Placental epithelial cell (primary cell): Measurements from ENCODE around the gene CEMIP. TPM values are rescaled to one million over a fixed set of nuclear protein-coding genes. Genes with fewer than 3 reads are reported as not detected.
A peak's percentile ranks its signal among the peaks of the same experiment; 100 is the strongest.

Experiments
- small RNA-seq: library from RNA; depleted of rRNA; stranded (forward); fragments of <200 nt; gene quantifications from one replicate; pipeline ENCODE3, GENCODE V24; 2012
- total RNA-seq: library from RNA; depleted of rRNA; stranded (reverse); fragments of >200 nt; gene quantifications from 2 replicates; pipeline ENCODE4 v1.2.3, GENCODE V29; 2012

CEMIP gene
- total RNA-seq, result 12.6 and 29.6 TPM in 2 replicates

GRCh38 chr15:80778964-80779657 lies at the start of gene CEMIP:
TSS of gene CEMIP (plus strand) at chr15:80779370. CDS start at chr15:80873880, 94,510 bp downstream.

GRCh38 chr15:80989518-80990478 lies 210.6 kb downstream of the CEMIP start, which contains the start of gene MESD:
TSS of gene MESD (minus strand) at chr15:80989819. CDS start at chr15:80989791, 28 bp downstream.

GRCh38 chr15:81000624-81001151 lies 221.5 kb downstream of the CEMIP start, which contains the start of gene TLNRD1:
TSS of gene TLNRD1 (plus strand) at chr15:81000923. CDS start at chr15:81002272, 1,349 bp downstream.

Small RNA genes within 50 kb of the gene (small RNA-seq; reads per million reads assigned to genes)
- gene MIR4514 (not detected), gene MIR549A (0.63 reads per million, percentile 38 among the genes with 10 or more reads in this experiment)

Other genes with a start within 250 kb of the CEMIP start
- gene ABHD17C, start 84.1 kb upstream of the CEMIP start, total RNA-seq, result 4.7 and 5.7 TPM in 2 replicates
- gene MESD, start 210.4 kb downstream of the CEMIP start, total RNA-seq, result 17.8 and 27.5 TPM in 2 replicates
- gene TLNRD1, start 221.6 kb downstream of the CEMIP start, total RNA-seq, result 14.9 and 28.1 TPM in 2 replicates